Right renal cortex interstitium (tissue), 3 donors: Measurements from ENCODE around the gene CHSY1. TPM values are rescaled to one million over a fixed set of nuclear protein-coding genes. Genes with fewer than 3 reads are reported as not detected.

Experiments
- polyA plus RNA-seq, 3 donors: library from polyadenylated mRNA; unstranded; fragments of 120-200 nt; gene quantifications; one replicate each; pipeline ENCODE4 v1.2.1, GENCODE V29; 2013; ENCODE audit not compliant: insufficient read length in 3 of 3

CHSY1 gene
- polyA plus RNA-seq, 3 donors: 45.6 to 52.3 (median 50.9) TPM

Other genes starting within 250 kb of the CHSY1 start
- gene SELENOS, start 25.4 kb upstream of the CHSY1 start, polyA plus RNA-seq: 10 to 100 TPM; 70.8 to 71.8 (median 71.0) TPM
- 10 to 100 TPM; 57.3 to 63.6 (median 61.5) TPM for gene SNRPA1, start 43.2 kb upstream of the CHSY1 start, polyA plus RNA-seq
- 1 to 10 TPM; 6.5 to 9.2 (median 7.3) TPM for gene PCSK6, start 237.7 kb upstream of the CHSY1 start, polyA plus RNA-seq